ENCODE data around the gene YPEL2.
"Not testable (repeated sequence)": the region's sequence is repeated elsewhere in the genome, so short reads cannot be mapped to it uniquely, and the experiment has no call there.

Gene YPEL2

DNA sequence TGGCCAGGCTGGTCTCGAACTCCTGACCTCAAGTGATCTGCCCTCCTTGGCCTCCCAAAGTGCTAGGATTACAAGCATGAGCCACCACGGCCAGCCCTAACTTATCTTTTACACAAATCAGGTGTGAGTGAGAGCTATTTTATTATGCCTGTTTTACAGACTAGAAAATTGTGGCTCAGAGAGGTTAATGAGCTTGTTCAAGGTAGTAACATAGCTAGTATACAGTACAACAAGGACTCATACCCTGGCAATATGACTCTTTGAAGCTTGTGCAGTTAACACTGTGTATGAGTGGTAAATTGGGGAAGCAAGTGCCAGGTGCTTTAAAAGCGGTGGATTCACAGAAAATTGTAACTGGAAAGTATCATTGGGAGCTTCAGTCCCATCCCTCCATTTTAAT is 49.0 kb downstream of the YPEL2 start:
- no peak for DNase-seq

DNA sequence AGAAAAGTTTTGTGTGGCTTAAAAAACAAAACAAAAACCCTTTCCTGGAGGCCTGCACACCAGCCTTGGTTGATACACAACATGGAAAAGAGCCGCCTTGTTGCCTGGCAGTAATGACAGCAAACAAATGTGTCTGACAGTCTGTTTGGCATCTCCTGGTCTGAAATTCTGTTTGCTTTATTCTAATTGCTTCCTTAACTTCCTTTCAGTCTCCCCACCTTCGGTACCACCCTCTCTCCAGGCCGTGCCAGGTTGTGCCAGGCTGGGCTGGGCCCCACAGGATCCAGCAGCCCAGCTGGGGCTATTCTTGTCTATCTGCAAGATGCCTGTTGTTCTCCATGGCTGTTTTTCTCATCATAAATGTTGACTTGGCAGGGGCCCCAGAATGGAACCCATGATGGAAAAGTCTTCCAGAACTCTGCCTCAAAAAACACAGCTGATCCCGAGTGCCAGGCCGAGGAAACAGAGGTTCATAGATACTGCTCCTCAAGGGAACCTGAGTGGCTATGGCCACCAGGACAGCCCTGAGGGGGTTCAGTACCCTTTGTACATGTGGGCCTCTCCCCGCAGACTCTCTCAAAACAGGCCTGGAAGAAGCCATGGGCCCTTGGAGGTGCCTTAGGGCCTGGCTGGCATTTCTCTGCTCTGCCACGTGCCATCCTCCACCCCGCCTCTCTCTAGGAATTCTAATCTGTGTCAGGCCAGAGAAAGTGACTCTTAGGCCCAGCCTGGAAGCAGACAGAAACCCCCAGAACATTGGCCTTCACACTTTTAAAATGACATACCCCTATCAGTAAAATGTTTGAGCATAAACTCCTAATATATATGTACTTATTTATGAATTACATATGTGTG is 50.5 kb downstream of the YPEL2 start:
- DNase-seq: no peak

GRCh38 chr17:59383893-59384292 is 52.4 kb downstream of the YPEL2 start:
- no peak for DNase-seq

DNA sequence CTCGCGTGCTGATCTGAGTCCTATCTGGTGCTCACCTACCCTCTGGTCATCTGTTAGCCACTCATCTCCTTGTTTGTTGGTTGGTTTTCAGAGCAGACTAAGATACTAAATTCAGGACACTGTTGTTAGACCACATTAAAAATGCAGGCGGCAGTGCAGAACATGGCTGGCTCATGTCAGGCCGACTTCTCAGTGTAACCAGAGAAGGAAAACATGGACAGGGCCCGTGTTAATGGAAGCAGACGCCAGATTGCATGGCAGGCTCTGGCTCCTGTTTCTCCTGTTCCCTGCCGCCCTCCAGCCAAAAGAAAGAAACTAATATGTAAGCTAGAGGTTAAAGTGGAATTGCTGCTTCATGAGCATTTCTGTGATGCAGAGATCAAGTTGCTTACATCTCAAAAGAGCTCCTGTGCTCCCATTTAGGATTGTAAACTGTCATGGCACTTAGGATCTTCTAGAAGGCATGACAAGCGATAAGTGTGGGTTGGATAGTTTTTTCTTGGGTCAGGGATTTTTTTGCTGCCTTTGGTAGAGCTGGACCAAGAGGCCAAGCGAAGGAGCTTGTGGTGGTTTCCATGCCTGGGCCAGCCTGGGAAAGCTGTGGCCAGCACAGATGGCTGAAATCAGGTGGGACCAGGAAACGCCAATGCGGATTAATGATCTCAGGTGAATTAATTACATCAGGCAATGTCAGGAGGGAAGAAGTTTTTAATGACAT is 56.1 kb downstream of the YPEL2 start:
- no peak for DNase-seq

- no peak for DNase-seq
These were observed 56.7 kb downstream of the YPEL2 start for GRCh38 chr17:59388069-59388556.

DNA sequence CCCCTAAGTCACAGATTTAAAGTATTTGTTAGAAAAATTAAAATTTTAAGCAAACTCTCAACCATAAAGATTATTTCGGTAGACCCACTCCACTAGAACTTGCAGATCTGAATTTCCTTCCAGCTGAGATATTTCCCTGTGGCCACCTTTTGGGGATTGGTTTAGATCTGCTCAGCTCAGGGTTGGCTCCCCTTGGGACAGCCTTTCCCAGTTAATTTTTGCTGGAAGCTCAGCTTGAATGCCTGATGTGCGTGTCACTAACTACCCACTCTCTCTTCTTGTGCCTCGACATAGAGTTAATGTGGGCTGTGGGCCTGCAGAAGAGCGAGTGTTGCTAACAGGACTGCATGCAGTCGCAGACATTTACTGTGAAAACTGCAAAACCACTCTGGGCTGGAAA is 57.6 kb downstream of the YPEL2 start:
- DNase-seq: peak; percentile 32

DNA sequence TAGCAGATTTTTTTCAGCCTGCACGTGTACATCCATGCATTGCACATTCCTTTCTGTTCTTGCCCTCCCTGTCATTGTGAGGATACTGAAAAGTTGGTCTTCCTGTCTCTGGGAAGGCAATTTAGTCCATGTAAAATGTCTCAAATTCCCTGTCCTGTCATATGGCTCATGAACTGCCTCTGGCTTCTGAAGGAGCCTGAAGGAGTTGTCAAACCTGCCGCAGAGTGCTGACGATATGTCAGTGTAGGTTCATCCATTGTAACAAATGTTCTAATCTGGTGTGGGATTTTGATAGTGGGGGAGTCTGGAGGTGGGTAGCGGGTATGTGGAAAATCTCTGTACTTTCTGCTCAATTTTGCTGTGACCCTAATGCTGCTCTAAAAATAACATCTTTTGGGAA is 59.6 kb downstream of the YPEL2 start:
- no peak for DNase-seq

GRCh38 chr17:59392973-59393679 is 61.7 kb downstream of the YPEL2 start:
- no peak for DNase-seq

- DNase-seq: not testable (repeated sequence)
These were observed 62.4 kb downstream of the YPEL2 start for GRCh38 chr17:59393742-59394410.

- DNase-seq: no peak
These were observed 64.8 kb downstream of the YPEL2 start for GRCh38 chr17:59396134-59396826.

DNA sequence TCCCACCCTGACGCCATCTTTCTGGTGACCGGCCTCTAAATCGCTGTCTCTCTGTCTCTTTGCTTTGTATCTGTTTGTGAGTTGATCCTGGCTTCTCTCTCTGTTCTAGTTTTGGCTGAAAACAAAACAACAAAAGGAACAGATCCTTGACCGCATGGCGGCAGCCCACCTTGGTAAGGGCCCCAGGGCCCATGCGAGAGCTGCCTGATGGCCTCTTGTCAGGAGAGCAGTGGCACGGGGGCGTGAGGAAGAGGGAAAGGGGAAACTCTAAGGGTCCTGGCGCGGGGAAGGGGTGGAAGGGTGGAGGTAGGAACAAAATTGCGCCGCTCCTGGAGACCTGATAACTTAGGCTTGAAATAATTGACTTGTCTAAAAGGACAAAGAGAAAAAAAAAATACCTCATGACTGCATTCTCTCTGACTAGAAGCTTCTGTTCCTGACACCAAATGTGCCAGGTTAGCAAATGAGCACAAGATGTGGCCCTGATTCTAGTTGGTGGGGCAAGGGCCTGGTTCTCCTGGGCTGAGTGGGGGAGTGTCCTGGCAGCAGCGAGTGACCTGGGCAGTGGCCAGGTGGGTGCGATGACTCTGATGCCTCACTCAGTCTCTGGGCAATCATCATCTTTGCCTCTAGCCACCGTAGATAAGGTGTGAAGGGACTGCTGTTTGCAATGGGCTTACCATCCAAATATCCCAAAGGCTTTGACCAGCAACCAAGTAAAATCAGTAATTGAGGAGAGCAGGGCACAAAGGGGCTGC is 66.0 kb downstream of the YPEL2 start:
- no peak for DNase-seq

GRCh38 chr17:59399914-59400313 is 68.5 kb downstream of the YPEL2 start:
- no peak for DNase-seq

DNA sequence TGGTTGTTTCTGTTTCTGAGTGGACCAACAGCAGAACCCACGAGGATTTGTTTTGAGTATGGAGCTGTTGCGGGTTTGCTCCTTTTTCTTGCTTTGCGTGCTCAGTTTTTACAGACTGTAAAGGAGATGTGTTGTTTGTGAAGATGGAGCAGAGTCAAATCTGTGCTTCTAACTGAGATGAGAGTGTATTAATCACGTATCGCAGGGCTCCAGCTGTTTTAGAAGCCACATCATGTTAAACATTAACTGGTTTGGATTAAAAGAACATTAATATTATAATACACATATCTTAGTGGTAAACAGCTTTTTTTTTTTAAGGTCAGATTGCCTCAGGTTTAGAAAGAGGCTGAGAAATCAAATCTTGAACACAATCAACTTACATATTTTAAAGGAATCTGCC is 69.4 kb downstream of the YPEL2 start:
- DNase-seq: no peak

- no peak for DNase-seq
These were observed 69.8 kb downstream of the YPEL2 start for GRCh38 chr17:59401274-59401673.

GRCh38 chr17:59401725-59402124 is 70.3 kb downstream of the YPEL2 start:
- DNase-seq: no peak

GRCh38 chr17:59402760-59403159 is 71.3 kb downstream of the YPEL2 start:
- DNase-seq: no peak

GRCh38 chr17:59404471-59404870 is 73.0 kb downstream of the YPEL2 start:
- no peak for DNase-seq

GRCh38 chr17:59405944-59406705 is 74.7 kb downstream of the YPEL2 start:
- no peak for DNase-seq

DNA sequence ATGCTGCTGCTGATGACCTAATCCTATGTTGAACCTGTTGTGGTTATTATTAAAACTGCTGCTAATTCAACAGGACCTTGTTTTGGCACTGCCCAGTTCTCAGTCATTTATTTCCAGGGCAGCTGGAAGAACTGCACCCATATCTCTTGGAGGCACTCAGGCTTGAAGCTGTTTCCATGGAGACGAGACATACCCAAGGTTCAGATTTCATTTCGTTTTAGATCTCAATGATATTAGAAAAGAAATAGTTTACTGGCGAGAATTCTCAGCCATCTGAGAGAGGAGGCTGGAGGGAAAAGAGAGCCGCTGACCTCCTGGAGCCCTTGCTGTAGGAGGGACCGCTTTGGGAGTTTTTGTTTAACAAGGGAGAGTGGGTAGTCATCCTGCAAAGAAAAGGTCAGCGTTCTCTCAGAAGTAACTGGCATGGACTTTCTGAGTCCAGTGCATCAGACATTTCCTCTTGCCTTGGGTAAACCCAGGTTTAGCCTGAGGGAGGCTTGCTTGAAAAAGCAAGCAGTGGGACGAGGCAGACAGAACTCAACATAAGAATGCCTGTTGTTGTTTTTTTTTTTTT is 75.4 kb downstream of the YPEL2 start:
- DNase-seq: peak; percentile 55

DNA sequence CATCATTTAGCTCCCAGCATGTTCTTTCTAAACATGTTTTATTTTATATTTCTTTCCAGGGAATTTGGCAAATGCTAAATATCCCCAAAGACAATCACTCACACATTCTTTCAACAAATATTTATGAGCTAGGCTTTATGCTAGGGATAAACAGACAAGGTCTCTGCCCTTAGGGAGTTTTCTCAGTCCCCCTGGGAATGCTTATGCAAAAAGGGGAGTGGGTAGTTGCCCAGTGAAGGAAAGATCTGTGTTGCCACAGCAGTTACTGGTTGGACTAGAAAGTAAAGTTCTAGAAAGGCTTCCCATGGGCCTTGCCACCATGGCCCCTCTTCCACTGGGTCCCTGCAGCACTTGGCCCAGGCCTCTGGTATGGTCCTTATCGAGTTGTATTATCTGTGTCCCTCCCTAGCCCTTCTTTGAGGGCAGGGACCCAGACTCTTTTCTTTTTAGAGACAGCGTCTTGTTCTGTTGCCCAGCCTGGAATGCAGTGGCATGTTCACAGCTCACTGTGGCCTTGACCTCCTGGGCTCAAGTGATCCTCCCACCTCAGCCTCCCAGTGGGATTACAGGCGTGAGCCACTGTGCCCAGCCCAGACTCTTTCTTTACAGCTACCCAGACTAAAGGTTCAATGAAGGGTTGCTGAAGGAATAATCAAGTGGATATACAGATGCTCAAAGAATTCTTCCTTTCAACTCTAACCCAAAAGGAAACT is 78.0 kb downstream of the YPEL2 start:
- DNase-seq: no peak

All from fibroblast of skin of right biceps (primary cell).